ENCODE results near the gene GALNT3.

DNA sequence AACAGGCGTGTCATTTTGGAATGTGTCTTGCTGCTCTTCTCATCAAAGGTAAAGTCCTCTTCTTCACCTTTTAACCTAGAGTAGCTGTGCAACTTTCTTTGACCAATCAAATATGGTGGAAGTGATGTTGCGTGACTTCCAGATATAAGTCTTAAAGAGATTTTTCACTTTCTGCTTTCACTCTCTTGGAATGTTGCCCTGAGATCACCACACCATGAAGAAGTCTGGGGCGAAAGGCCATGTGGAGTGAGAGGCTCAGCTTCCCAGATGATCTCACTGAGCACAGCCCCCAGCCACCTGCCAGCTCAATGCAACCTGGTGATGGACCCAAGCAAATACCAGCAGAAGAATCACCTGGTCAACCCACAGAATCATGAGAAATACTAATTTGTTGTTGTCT lies 7.1 kb upstream of the GALNT3 start:
- TF ChIP-seq, protein P1, sequence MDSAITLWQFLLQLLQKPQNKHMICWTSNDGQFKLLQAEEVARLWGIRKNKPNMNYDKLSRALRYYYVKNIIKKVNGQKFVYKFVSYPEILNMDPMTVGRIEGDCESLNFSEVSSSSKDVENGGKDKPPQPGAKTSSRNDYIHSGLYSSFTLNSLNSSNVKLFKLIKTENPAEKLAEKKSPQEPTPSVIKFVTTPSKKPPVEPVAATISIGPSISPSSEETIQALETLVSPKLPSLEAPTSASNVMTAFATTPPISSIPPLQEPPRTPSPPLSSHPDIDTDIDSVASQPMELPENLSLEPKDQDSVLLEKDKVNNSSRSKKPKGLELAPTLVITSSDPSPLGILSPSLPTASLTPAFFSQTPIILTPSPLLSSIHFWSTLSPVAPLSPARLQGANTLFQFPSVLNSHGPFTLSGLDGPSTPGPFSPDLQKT (CRISPR knock-in tag; IDR thresholded peaks at IDR 0.05; ENCODE audit: borderline replicate concordance) = no peak
- TF ChIP-seq LCORL (IDR thresholded peaks at IDR 0.05) (no peak), LCORL (CRISPR knock-in tag; IDR thresholded peaks at IDR 0.05) (no peak), ZNF768 (CRISPR knock-in tag; IDR thresholded peaks at IDR 0.05) (no peak), TAF1 (CRISPR knock-in tag; IDR thresholded peaks at IDR 0.05) (no peak), THAP11 (CRISPR knock-in tag; IDR thresholded peaks at IDR 0.05) (no peak), NCOA2 (CRISPR knock-in tag; IDR thresholded peaks at IDR 0.05) (no peak)

All from HepG2 (cell line).